ENCODE results near the gene BHLHA9.

BHLHA9 gene

DNA sequence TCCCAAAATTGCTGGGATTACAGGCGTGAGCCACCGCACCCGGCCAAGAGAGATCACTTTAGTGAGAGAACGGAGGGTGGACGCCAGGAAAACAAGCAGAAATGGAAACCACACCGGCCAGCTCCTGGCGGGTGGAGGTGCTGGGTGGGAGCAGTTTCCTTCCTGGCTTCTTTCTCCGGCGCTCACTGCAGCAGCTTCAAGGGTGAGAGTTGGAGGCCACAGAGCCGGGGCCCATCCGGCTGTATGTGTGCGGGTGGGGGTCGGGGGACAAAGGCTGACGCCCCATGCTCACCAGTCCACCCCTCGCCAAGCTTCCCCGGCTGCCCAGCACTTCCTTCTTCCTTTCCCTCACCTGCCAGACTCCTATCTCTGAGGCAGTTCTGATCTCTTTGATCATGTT lies 13.5 kb upstream of the BHLHA9 start:
- DNase-seq = no peak

DNA sequence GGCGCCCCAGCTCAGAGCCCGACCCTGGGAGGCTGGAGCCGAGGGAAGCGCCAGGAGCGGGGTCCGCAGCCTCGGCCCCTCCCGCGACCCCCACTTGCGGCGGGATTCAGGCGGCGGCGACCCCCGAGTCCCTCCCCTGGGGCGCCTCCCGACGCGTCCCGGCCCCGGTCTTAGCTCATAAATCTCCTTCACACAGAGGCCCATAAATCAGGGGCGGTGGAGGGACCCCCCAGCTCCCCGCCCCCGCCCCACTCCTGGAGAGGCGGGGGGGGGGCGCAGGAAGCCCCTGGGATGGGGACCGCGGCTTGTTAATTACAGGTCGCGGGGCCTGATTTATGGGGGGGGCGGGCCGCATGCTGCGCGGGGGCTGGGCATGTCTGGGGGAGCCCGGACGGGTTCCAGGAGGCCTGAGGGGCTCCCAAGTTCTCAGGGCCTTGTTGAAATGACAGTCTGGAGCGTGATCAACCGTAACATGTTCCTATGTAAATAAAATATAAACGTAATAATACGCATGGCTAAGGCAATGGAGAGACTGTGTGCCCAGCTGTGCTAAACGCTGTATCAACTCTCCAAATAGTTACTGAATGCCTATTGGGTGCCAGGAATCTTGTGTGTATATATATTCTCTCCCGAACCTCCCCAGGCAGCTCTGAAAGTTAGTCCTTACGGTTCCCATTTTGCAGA lies 10.0 kb upstream of the BHLHA9 start:
- DNase-seq = peak; percentile 19

DNA sequence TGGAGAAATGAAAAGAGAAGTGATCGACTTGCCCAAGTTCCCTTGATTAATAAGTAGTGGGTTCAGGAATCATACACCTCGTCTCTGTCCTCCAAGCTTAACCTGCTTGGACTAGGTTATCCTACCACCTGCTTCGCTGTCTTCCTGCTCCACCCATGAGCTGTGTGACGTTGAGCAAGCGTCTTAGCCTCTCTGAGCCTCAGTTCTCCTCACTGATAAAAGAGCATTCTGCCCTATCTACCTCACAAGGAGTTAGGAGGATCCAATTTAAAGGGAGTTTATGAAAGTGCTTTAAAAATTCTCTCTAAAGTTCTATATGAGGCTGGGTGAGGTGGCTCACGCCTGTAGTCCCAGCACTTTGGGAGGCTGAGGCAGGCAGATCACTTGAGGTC lies 9.5 kb upstream of the BHLHA9 start:
- DNase-seq = no peak

DNA sequence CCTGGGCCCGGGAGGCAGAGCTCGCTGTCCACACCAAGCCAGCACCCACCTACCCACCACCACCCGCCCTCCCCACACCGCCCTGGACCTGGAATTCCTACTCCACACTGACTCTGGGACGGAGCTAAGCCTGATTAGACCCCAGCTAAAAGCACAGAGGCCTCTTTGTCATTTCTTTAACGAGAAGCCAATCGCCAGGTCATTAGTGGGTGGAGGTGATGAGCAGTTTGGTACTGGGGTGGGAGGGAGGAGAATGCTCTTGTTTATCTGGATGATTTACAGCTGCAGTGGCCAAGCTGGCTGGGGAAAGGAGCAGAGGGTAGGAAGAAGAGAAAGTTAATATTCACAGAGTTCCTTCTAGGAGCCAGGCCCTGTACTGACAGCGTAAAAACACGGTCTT lies 6.0 kb upstream of the BHLHA9 start:
- no peak for DNase-seq

DNA sequence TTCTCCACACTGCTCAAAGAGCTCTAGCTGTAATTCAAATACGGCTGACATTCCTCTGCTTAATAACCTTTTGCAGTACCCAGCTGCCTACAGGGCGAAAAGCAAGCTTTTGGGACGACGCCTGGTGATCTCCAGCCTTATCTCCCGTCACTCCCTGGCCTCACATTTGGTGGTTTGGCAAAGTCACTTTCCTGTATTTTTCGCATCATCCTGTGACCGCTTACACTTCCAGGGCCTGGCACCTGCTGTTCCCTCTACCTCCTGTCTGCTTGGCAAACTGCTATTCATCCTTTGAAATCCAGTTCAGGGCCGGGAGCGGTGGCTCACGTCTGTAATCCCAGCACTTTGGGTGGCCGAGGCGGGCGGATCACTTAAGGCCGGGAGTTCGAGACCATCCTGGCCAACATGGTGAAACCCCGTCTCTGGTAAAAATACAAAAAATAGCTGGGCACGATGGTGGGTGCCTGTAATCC lies 2.7 kb upstream of the BHLHA9 start:
- DNase-seq = no peak

DNA sequence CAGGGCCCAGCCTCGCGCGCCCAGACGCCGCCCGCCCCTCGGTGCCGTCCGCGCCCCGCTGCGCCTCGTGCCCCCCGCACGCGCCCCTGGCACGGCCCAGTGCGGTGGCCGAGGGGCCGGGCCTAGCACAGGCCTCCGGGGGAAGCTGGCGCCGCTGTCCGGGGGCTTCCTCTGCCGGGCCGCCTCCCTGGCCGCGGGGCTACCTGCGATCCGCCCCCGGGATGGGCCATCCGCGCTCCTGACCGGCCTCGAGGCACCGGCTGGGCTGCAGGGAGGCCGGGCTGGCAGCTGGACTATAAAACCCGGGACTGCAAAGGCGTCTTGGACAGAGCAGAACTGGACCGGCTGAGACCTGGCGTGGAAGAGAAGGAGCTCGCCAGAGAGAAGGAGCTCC lies 783 bp downstream of the BHLHA9 start:
- DNase-seq = no peak

DNA sequence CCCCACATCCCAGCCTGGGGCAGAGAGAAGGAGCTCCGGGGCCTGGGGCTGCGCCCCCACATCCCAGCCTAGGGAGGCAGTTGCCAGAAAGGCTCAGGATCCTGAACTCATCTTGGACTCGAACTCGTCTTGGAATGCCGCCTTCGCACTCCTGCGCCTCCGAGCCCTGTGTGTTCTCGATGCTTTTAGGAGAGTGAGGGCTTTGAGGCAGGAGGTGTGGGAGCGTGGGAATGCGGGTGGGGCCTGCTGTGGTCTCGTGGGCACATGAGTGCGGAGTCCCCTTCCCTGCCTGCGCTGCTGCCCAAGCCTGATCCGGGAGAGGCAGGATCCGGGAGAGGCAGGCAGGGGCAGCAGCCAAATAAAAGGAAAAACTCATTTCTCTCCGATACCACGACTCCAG lies 1.2 kb downstream of the BHLHA9 start:
- DNase-seq = no peak

DNA sequence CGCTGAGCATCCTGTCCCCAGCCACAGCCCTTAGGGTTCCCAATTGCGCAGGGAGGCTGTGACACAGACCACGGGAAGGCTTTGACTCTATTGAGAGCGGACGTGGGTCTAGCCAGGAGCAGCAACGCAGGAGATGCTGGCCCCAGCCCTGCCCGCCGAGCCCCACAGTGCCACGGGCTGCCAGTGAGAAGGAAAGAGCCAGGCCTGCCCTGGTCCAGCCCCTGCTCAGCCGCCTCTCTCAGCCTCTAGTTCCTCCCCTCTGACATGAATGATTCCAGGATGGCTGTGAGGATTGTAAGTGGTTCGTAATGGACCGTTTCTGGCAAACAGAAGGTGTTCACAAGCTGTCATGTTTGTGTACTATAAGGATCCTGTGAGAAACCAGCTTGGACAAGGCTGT lies 2.5 kb downstream of the BHLHA9 start:
- no peak for DNase-seq

DNA sequence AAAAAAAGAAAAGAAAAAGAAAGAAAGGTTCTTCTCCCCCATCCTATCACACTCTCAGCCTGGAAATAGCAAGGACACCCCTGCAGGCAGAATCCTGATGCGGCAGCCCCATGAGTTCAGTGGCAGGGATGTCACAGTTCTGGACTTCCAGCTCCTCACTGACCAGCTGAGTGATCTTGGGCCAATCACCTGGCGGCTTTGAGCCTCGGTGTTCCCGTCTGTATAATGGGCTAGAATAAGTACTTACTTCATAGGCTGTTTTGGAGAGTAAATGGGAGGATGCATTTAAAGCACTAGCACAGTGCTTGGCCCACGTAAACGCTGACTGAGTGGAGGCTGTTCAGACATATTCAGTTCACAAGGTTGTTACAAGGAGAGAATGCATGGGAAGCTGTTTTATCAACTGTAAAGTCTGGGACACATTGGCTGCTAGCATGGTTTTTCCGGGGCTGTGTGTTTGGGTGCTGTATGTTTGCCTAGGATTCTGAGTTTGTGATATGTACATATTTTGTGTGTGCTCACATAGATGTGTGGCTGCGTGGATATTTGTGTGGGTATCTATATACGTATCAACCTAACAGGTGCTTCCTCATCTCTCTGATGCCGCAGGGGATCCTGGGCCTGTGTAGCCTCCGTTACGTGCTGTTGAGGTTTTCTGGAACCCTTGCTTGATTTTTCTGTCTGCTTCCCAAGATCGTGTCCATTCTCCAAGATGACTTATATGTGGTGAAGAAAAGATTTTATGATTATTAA lies 3.4 kb downstream of the BHLHA9 start:
- no peak for DNase-seq

DNA sequence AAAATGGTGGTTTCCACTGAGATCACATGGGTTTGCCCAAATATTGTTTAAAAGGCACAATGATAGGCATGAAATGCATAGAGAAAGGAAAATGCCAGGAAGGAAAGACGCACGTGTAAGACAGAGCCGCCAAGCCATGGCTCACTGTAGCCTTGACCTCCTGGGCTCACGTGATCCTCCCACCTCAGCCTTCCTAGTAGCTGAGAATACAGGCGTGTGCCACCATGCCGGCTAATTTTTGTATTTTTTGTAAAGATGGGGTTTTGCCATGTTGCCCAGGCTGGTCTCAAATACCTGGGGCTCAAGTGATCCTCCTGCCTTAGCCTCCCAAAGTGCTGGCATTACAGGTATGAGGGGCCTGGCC lies 4.0 kb downstream of the BHLHA9 start:
- no peak for DNase-seq

DNA sequence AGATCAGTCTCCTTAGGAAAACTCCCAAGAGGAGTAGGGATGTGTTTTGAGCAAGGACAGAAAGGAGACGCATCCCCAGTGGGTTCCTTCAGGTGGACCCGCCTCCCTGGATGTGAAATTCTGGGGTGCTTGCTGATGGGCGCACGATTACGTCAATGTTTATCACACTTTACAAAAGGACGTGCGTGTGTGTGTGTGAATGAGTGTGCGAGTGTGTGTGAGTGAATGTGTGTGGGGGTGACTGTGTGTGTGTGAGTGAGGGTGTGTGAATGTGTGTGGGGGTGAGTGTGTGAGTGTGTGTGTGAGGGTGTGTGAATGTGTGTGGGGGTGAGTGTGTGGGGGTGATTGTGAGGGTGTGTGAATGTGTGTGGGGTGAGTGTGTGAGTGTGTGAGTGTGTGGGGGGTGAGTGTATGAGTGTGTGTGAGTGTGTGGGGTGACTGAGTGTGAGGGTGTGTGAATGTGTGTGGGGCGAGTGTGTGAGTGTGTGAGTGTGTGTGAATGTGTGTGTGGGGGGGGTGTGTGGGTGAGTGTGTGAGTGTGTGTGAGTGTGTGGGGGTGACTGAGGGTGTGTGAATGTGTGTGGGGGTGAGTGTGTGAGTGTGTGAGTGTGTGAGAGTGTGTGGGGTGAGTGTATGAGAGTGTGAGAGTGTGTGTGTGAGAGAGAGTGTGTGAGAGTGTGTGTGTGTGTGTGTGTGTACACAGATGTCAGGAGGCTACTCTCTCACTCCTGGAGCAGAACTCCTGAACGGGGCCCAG lies 5.1 kb downstream of the BHLHA9 start:
- DNase-seq = no peak

DNA sequence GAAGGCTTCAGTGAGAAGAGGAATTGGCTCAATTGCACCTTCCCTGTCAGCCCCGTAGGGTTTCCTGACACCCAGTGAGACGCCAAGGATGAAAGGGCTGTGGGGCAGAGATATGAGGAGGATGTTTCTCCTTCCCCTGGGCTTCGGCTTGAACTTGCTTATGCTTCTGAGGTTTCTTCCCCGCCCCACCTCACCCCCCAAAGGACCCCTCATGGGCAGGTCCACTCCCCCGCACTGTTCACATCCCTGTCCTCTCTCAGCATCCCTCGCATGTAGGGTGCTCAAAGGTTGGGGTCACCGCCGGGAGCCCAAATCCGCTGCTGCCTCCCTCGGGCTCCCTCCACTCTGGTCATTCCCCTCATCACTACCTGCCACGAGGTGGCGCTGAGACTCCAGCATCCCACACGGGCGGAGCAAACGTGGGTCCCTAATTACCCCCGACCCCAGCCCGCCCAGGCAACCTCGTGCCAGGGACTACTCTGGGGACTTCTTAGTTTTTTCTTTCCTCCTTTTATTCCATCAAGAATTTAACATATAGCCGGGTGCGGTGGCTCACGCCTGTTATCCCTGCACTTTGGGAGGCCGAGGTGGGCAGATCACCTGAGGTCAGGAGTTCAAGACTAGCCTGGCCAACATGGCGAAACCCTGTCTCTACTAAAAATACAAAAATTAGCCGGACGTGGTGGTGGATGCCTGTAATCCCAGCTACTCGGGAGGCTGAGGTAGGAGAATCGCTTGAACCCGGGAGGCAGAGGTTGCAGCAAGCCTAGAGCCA lies 5.9 kb downstream of the BHLHA9 start:
- no peak for DNase-seq

DNA sequence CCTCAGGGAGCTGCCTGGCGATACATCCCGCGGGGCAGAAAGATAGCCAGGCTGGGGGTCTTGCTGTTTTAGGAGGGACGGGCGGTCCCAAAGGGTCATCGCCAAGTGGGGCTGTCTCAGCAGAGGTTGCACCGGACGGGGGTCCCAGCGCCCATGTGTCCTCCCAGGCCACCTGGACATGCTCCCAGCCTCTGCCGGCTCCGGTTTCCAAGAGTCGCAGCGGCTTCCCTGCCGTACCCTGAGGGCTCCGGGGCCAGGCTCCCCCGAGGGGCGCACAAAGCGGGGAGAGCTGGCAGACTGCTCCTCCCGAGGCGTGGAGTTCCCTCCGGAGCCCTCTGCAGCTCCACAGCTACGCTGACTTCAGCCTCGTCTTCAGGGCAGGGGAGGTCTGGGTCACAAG lies 10.4 kb downstream of the BHLHA9 start:
- DNase-seq = no peak

DNA sequence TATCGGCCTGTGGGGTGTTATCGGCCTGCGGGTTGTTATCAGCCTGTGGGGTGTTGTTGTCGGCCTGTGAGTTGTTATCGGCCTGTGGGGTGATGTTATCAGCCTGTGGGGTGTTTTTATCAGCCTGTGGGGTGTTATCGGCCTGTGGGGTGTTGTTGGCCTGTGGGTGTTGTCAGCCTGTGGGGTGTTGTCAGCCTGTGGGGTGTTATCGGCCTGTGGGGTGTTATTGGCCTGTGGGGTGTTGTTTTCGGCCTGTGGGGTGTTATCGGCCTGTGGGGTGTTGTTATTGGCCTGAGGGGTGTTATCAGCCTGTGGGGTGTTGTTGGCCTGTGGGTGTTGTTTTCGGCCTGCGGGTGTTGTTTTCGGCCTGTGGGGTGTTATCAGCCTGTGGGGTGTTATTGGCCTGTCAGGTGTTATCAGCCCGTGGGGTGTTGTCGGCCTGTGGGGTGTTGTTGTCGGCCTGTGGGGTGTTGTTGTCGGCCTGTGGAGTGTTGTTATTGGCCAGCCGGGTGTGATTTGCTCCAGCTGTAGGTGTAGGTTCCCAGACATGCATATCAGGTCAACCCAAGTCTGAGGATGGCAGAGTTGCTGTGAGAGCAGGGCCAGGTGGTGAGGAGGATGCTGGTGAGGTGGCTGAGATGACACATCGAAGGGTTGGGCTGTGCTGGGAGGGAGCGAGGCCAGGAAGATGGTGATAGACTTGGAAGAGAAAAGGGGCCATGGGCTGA lies 16.3 kb downstream of the BHLHA9 start:
- no peak for DNase-seq

DNA sequence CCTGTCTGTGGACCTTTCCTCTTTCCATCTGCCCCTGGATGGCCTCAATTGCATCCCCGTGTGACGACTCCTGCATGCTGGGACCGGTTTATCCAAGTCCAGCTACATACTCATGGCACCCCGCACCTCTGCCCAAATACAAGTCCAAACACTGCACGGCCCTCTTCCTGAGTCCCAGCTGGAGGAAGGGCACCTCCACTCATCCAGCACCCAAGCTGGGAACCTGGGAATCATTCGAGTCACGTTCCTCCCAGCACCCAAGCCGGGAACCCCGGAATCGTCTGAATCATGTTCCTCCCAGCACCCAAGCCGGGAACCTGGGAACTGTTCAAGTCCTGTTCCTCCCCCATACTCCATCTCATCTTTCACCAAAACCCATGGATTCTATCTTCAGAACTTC lies 19.5 kb downstream of the BHLHA9 start:
- no peak for DNase-seq

DNA sequence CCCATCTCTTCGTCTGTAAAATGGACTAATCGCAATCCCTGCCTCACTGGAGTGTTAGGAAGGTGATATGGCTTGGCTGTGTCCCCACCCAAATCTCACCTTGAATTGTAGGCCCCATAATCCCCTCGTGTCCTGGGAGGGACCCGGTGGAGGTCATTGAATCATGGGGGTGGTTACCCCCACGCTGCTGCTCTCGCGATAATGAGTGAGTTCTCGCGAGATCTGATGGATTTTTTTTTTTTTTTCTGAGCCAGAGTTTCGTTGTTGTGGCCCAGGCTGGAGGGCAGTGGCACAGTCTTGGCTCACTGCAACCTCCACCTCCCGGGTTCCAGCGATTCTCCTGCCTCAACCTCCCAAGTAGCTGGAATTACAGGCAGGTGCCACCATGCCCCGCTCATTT lies 20.4 kb downstream of the BHLHA9 start:
- DNase-seq = no peak

DNA sequence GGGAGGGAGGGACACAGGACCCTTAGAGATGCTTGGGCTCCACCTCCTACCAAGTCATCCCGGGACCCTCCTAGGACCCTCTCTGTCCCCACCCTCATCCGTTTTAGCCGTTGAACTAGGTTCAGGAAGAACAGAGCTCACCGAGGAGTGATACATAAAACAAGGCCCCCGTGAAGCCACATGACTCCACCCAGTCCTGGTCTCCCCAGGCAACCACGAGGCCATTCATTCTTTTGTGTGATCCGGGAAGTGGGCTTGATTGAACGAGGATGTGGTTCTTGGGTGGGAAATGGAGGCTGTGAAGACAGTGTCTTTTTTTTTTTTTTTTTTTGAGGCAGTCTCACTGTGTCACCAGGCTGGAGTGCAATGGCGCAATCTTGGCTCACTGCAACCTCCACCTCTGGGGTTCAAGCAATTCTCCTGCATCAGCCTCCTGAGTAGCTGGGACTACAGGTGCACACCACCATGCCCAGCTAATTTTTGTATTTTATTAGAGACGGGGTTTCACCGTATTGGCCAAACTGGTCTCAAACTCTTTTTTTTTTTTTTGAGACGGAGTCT lies 24.0 kb downstream of the BHLHA9 start:
- no peak for DNase-seq

DNA sequence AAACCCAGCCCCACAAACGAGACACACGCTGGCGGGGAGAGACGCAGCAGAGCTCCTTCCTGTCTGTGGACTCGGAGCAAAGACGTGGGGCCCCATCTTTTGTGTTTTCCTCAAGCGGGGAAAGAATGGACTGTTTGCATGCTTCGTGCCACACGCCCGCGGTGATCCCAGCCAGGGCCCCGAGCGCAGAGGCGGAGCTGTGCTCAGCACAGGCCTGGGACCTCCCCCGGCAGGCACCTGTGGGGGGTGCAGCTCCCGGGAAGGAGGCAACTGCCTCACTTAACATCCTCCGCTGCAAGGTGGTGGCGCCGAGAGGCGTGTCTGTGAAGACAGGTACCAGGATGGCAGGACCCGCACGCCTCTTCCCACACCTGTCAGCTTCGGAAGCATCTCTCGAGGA lies 28.4 kb downstream of the BHLHA9 start:
- DNase-seq = no peak

DNA sequence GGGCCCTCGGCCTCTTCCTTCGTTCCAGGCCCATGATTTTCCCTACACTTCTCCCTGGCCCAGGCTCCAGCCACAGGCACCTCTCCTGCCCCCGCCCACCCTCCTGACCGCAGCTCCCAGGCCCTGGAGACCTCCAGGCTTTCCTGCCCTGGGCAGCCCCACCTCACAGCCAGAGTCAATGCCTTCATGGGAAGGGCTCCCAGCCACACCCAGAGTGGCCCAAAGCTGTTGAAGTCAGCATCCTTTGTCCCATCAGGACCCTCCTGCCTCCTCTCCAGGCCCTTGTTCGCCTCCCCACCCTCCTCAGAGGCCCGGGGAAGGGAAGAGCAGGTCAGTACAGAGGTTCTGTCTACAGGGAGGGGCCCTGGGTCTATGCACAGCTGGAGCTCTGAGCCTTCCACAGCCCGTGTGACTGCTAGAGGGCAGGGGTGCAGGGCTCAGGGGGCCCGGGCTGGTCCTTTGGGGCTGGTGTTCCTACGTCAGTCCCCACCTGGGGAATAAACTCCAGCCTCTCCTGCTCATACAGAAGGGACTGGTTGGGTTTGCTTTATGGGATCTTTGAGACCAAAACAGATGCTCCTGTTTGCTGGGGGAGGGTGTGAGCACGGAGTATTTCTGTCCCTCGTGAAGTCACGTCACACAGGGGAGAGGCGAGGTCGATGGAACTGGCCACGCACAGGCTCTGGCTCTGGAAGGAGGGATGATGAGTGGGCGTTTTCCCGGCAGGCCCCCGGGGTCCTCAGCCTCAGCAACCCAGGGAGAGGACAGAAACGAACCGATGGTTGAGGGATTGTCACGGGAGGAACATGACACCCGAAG lies 29.5 kb downstream of the BHLHA9 start:
- no peak for DNase-seq

DNA sequence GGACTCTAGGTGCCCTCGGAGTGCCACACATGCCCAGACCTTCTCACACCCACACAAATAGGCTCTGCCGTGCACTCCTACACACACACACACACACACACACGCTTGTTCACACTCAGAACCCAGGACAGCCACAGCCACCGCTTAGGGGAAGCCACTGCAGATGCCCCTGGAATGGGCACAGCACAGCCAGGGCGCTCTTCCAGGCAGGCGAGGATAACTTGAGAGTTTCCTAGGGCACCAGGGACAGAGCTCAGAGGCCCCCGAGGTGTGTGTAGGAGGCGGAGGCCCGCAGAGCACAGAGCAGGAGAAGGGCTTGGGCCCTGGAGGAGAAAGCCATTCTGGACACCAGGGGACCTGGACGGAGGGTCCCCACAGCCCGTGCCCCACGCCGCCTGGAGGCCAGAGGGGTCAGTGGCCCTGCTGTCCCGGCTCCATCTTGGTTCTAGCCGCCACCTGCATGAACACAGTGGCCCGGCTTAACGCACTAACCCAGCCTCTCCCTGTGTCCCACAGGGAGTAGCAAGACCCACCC lies 30.2 kb downstream of the BHLHA9 start:
- no peak for DNase-seq

DNA sequence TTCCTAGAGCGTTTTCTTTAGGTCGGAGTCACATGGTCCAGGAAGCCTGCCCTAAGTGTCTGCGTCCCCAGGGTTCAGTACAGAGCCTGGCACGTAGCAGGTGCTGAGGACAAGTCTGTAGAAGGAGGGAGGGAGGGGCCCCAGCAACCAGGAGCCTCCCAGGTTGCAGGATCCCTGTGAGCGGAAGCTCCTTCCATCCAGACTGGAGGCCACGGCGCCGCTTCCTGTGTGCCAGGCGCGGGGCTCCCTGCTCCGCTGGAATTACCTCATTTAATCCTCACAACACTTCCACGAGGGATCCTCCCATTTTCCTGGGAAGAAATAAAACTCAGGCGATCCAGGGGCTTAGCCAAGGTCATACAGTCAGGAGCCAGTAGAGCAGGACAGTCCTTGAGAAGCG lies 31.3 kb downstream of the BHLHA9 start:
- no peak for DNase-seq
